Stimulated activated effector memory CD8-positive, alpha-beta T cell treated with anti-CD3 and anti-CD28 coated beads, Interleukin-12 subunit alpha, Interleukin-12 subunit beta, amount 100 ng/mL, for 72 hours (primary cell): ENCODE data around the gene OXTR.

Experiments used
- ATAC-seq: fragments of 150-1000 bp; cut with Tn5 transposase; 2 replicates; pipeline ENCODE4 v1.10.0; 2021
- DNase-seq, 2 donors: peaks; one replicate each; pipeline ENCODE4 v3.0.0; 2021 to 2022; ENCODE audit warnings: low spot score in 2 of 2
- H3K27ac Mint-ChIP-seq: one replicate; pipeline ENCODE4 v1.8.0; 2022; ENCODE audit warnings: mild to moderate bottlenecking, mixed read lengths
- H3K36me3 Mint-ChIP-seq: one replicate; pipeline ENCODE4 v1.8.0; 2022; ENCODE audit warnings: mild to moderate bottlenecking, mixed read lengths
- H3K4me1 Mint-ChIP-seq: one replicate; pipeline ENCODE4 v1.8.0; 2022; ENCODE audit warnings: mixed read lengths
- H3K4me3 Mint-ChIP-seq: one replicate; pipeline ENCODE4 v1.8.0; 2022; ENCODE audit warnings: mild to moderate bottlenecking, mixed read lengths
- H3K9me3 Mint-ChIP-seq: one replicate; pipeline ENCODE4 v1.8.0; 2022; ENCODE audit warnings: mixed read lengths

OXTR gene

GRCh38 chr3:8712908-8713255 is 56.5 kb downstream of the OXTR start:
- Mint-ChIP-seq H3K36me3 (no peaks in the 10 kb centered on the region), H3K27ac (no peak overlapping the region), H3K9me3 (peaks cover 2% of the 10 kb centered on the region), H3K4me1 (no peaks in the 10 kb centered on the region), H3K4me3 (no peak overlapping the region)
- ATAC-seq: no peak
- no peak for DNase-seq

DNA sequence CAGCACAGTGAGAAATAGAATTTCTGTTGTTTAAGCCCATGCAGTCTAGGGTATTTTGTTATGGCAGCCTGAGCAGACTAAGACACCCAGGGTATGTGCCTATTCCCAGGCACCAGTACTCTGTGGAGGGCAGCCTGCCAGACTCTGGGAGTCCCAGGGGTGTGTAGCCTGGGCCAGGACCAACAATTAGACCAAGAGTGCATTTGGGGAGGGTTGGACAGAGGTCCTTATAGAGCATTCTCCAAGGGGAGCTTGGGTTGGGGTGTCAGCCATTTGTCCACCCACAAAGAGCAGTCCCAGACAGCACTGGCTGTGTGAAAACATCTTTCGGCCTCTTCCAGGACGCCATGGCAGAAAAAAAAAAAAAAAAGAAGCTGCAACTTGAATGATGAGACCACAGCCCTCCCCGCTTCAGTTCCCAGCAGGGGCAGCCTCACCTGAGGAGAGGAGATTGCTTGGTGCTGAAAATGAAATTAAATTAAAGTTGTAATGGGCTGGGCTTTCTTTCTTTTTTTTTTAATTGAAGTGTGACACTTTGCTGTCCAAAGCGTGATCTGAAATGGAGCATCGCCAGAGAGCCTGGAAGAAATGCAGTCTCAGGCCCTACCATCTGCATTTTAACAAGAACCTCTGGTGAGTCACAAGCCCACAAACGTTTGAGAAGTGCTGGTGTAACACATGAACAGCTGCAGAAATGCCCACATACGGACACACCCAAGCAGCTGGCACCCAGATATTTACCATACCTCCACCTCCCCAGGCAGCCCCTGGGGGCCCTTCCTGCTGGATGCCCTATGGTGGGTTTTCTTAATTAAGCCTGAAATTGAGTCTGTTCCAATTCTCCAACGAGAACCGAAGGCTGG is 57.1 kb downstream of the OXTR start:
- Mint-ChIP-seq H3K36me3 (no peaks in the 10 kb centered on the region), H3K9me3 (peaks cover 2% of the 10 kb centered on the region), H3K4me3 (no peak overlapping the region), H3K4me1 (no peaks in the 10 kb centered on the region), H3K27ac (no peak overlapping the region)
- no peak for ATAC-seq
- DNase-seq: no peak

- Mint-ChIP-seq H3K36me3 (no peaks in the 10 kb centered on the region), H3K9me3 (no peaks in the 10 kb centered on the region), H3K4me1 (no peaks in the 10 kb centered on the region), H3K4me3 (no peak overlapping the region), H3K27ac (no peak overlapping the region)
- no peak for ATAC-seq
- DNase-seq: no peak
These were observed 59.5 kb downstream of the OXTR start for GRCh38 chr3:8709801-8710507.

DNA sequence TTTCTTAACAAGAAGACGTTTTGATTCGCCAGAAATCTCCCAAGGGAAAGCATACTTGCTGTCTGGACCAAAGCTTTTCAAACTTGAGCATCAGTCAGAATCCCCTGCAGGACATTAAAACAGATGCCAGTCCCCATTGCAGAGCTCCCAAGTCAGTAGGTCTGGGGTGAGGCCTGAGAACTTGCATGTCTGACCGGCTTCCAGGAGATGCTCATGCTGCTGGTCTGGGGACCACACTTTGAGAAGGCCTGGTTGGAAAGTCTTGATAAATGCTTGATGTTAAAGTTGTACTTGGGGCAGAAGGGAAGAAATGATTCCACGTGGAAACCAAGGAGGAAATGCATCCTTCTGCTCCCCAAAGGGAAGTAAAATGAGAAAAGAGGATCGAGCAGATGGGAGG is 60.1 kb downstream of the OXTR start:
- no peak for ATAC-seq
- Mint-ChIP-seq H3K27ac (no peak overlapping the region), H3K9me3 (no peaks in the 10 kb centered on the region), H3K4me1 (no peaks in the 10 kb centered on the region), H3K36me3 (no peaks in the 10 kb centered on the region), H3K4me3 (no peak overlapping the region)
- DNase-seq: no peak

GRCh38 chr3:8705575-8705974 is 63.8 kb downstream of the OXTR start:
- ATAC-seq (no peak), DNase-seq (no peak)
- Mint-ChIP-seq H3K9me3 (no peaks in the 10 kb centered on the region), H3K4me1 (no peaks in the 10 kb centered on the region), H3K4me3 (no peak overlapping the region), H3K27ac (no peak overlapping the region), H3K36me3 (no peaks in the 10 kb centered on the region)

DNA sequence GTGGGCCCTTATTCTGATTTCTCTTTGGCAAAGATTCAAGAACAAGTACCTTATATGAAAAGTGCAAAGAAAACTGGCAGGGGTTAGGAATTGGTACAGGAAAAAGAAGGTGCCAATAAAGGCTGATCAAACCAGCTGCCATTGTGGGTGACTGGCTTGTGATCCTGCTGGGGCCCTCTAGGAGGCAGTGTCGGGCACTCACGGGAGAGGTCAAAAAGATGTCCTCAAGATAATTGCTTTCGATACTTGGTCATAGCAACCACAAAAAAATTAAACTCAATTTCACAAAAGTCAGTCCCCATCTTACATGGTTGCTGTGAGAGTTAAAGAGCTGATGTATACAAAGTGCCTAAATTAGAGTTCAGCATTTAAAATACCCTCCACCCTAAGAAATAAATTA is 66.9 kb downstream of the OXTR start:
- H3K36me3 Mint-ChIP-seq: no peaks in the 10 kb centered on the region
- H3K9me3 Mint-ChIP-seq: no peaks in the 10 kb centered on the region
- no peak for ATAC-seq
- DNase-seq: no peak
- H3K4me1 Mint-ChIP-seq: no peaks in the 10 kb centered on the region
- H3K27ac Mint-ChIP-seq: no peak overlapping the region
- H3K4me3 Mint-ChIP-seq: no peak overlapping the region
